Measurements from ENCODE around the gene FAM177B. TPM values are rescaled to one million over a fixed set of nuclear protein-coding genes. Genes with fewer than 3 reads are reported as not detected.

FAM177B gene
- total RNA-seq, 1 donor from 2014 or later, result 0.49 TPM

DNA sequence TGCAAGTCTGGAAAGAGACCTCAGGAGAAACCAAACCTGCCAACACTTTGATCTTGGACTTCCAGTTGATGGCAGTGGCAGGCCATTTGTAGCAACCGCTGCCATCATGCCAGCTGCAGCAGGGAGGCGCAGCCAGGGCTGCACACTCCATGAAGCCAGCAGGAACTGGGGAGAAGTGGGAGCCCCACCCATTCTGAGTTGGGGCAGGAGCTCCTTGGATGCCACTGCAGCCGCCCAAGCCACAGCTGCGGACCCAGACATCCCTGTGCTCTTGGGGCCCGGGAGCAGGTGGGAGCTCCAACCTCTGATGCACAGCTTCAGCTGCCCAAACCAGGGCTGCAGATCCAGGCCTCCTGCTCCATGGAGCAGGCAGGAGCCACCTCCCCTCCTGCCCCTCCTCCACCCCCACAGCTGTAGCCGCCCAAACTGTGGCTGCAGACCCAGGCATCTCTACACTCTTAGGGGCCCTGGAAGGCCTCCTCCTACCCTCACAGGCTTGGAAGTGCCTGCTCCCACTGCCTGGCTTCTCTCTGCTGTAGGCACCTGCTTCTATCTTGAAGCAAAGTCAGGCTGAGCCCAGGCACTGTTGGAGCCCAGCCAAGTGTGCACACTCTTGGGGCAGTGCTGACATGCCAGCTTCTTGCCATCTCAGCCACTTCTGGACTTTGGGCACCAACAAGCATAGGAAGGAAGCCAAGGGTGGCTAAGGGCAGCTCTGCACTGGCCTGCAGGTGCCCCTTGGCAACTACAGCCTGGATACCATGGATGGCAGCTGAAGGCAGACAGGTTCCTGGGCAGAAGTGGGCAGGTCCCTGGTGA, 57.9 kb downstream of the FAM177B start:
- H3K4me1 Mint-ChIP-seq (ENCODE audit: low read depth), result peaks cover 22% of the 10 kb centered on the region
- peaks cover 5% of the 10 kb centered on the region for H3K9me3 Mint-ChIP-seq
- DNase-seq (ENCODE audit: low spot score), result no peak
- no peak overlapping the region for H3K27ac Mint-ChIP-seq
- H3K4me3 Mint-ChIP-seq, result no peak overlapping the region
- H3K36me3 Mint-ChIP-seq (ENCODE audit: low read depth), result no peaks in the 10 kb centered on the region
- intact Hi-C loops (cut with micrococcal nuclease), result loop anchor here (5.0 kb wide), 1 partner anchor 63 kb away; no protein-coding TSS in a partner anchor
- H3K27me3 Mint-ChIP-seq (ENCODE audit: insufficient read depth), result peaks cover 14% of the 10 kb centered on the region

DNA sequence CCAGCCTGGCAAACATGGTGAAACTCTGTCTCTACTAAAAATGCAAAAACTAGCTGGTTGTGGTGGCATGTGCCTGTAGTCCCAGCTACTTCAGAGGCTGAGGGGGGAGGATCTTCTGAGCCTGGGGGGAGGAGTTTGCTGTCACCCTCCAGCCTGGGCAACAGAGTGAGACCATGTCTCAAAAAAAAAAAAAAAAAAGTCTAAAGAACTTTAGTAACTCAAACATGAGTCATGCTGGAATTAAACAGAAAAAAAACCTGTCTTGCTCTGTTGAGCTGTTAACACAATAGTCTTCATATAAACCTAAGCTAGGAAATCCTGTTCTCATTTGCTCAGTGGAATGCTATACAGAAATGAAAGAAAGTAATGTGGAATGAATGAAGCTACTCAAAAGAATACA, 61.1 kb downstream of the FAM177B start:
- no peak overlapping the region for H3K27ac Mint-ChIP-seq
- no peak overlapping the region for H3K4me3 Mint-ChIP-seq
- peaks cover 14% of the 10 kb centered on the region for H3K27me3 Mint-ChIP-seq (ENCODE audit: insufficient read depth)
- no peaks in the 10 kb centered on the region for H3K36me3 Mint-ChIP-seq (ENCODE audit: low read depth)
- no peak for DNase-seq (ENCODE audit: low spot score)
- peaks cover 10% of the 10 kb centered on the region for H3K4me1 Mint-ChIP-seq (ENCODE audit: low read depth)
- intact Hi-C loops (cut with micrococcal nuclease), result no loop called here
- H3K9me3 Mint-ChIP-seq, result no peaks in the 10 kb centered on the region

DNA sequence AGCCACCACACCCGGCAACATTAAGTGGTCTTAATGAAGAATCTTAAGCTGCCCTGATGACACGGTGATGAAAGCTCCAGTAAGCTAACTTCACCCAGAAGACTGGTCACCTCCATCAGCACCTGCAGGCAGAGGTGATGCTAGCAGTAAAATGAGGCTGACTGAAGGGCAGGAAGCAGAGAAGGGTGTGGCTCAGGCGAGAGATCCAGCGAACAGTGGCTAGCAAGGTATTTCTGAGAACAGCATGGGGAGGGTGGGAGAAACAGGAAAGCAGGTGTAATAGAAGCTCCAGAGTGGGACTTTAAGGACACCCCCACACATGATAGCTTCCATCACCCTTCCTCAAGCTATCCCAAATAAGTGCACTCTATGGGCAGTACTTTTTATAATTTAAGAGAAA, 62.0 kb downstream of the FAM177B start:
- Mint-ChIP-seq H3K4me1 (ENCODE audit: low read depth) (peaks cover 10% of the 10 kb centered on the region), H3K9me3 (no peaks in the 10 kb centered on the region), H3K4me3 (no peak overlapping the region), H3K27me3 (ENCODE audit: insufficient read depth) (peaks cover 18% of the 10 kb centered on the region), H3K27ac (no peak overlapping the region), H3K36me3 (ENCODE audit: low read depth) (no peaks in the 10 kb centered on the region)
- intact Hi-C loops (cut with micrococcal nuclease), result no loop called here
- no peak for DNase-seq (ENCODE audit: low spot score)

Other genes starting within 250 kb of the FAM177B start
- gene HHIPL2, start 189.1 kb upstream of the FAM177B start, total RNA-seq, result 0.16 and 0.91 TPM in 2 replicates
- gene TAF1A, start 147.3 kb upstream of the FAM177B start, total RNA-seq, result 19.2 and 19.7 TPM in 2 replicates
- 42.7 and 42.8 TPM in 2 replicates for gene MIA3, start 119.1 kb upstream of the FAM177B start, total RNA-seq
- 36.3 and 37.5 TPM in 2 replicates for gene AIDA, start 24.7 kb upstream of the FAM177B start, total RNA-seq
- gene BROX, start 24.6 kb upstream of the FAM177B start, total RNA-seq, result 37.4 and 38.2 TPM in 2 replicates
- gene DISP1, start 77.8 kb downstream of the FAM177B start, total RNA-seq, result 1.0 and 1.2 TPM in 2 replicates

Data from activated T-helper 1 cell treated with anti-CD3 and anti-CD28 coated beads, Interleukin-12 subunit alpha, Interleukin-12 subunit beta, Interleukin-2, Interleukin-4 antibody, amounts not matched to agents 30 ng/mL and 10 ng/mL and 1 ng/mL, durations not matched to agents 14 hours and 24 hours and 36 hours (primary cell).